Measurements from ENCODE around the gene DFFA.
A peak's percentile ranks its signal among the peaks of the same experiment; 100 is the strongest.

The DFFA gene

GRCh38 chr1:10497109-10497508 is 24.8 kb upstream of the DFFA start:
- H2AFZ ChIP-seq (ENCODE audit: low read length) = no peak overlapping the region
- H3K36me3 ChIP-seq (ENCODE audit: insufficient read depth, low read length) = peaks cover 6% of the 10 kb centered on the region; the same call in 1 of the 2 replicates
- H3K9me3 ChIP-seq (ENCODE audit: insufficient read depth, low read depth, low read length) = no peaks in the 10 kb centered on the region

GRCh38 chr1:10495952-10496351 is 23.6 kb upstream of the DFFA start:
- H3K4me3 ChIP-seq (ENCODE audit: low read length, poor library complexity, severe bottlenecking) = peak overlapping the region; percentile 80
- H3K9me2 ChIP-seq (replicated peaks; ENCODE audit: low read depth, low read length) = no peaks in the 10 kb centered on the region
- H3K4me1 ChIP-seq (ENCODE audit: insufficient read depth, low read length, poor library complexity, severe bottlenecking) = peaks cover 16% of the 10 kb centered on the region
- H3K79me2 ChIP-seq (ENCODE audit: insufficient read depth, low read length) = peaks cover 86% of the 10 kb centered on the region
- H3K36me3 ChIP-seq (ENCODE audit: insufficient read depth, low read length) = peaks cover 6% of the 10 kb centered on the region; the same call in 1 of the 2 replicates
- TF ChIP-seq EZH2phosphoT487 (IDR thresholded peaks at IDR 0.05; ENCODE audit: borderline replicate concordance) (no peak), CTCF (conservative IDR thresholded peaks at IDR 0.05; ENCODE audit: low read length) (no peak)
- peak overlapping the region; percentile 100 for H3K4me2 ChIP-seq (ENCODE audit: low read depth, low read length, poor library complexity, severe bottlenecking)
- H3F3A ChIP-seq (ENCODE audit: low read depth) = no peaks in the 10 kb centered on the region
- H2AFZ ChIP-seq (ENCODE audit: low read length) = no peak overlapping the region
- no peaks in the 10 kb centered on the region for H3K9me3 ChIP-seq (ENCODE audit: insufficient read depth, low read depth, low read length)
- H4K20me1 ChIP-seq (ENCODE audit: insufficient read depth, low read length, poor library complexity, severe bottlenecking) = no peaks in the 10 kb centered on the region
- no peaks in the 10 kb centered on the region for H3K27me3 ChIP-seq (ENCODE audit: insufficient read depth, low read length, poor library complexity, severe bottlenecking)
- H3K9ac ChIP-seq (ENCODE audit: low read depth, low read length, poor library complexity, severe bottlenecking) = peak overlapping the region; percentile 80

More at GRCh38 chr1:10497109-10497508, 24.8 kb upstream of the DFFA start:
- Histone ChIP-seq H3K4me2 (ENCODE audit: low read depth, low read length, poor library complexity, severe bottlenecking) (peak overlapping the region; percentile 34), H3K79me2 (ENCODE audit: insufficient read depth, low read length) (peaks cover 89% of the 10 kb centered on the region), H4K20me1 (ENCODE audit: insufficient read depth, low read length, poor library complexity, severe bottlenecking) (no peaks in the 10 kb centered on the region), H3K9me2 (replicated peaks; ENCODE audit: low read depth, low read length) (no peaks in the 10 kb centered on the region), H3K27me3 (ENCODE audit: insufficient read depth, low read length, poor library complexity, severe bottlenecking) (no peaks in the 10 kb centered on the region), H3F3A (ENCODE audit: low read depth) (no peaks in the 10 kb centered on the region), H3K4me3 (ENCODE audit: low read length, poor library complexity, severe bottlenecking) (no peak overlapping the region), H3K4me1 (ENCODE audit: insufficient read depth, low read length, poor library complexity, severe bottlenecking) (peaks cover 22% of the 10 kb centered on the region), H3K9ac (ENCODE audit: low read depth, low read length, poor library complexity, severe bottlenecking) (peak overlapping the region; percentile 38)
- TF ChIP-seq EZH2phosphoT487 (IDR thresholded peaks at IDR 0.05; ENCODE audit: borderline replicate concordance) (no peak), CTCF (conservative IDR thresholded peaks at IDR 0.05; ENCODE audit: low read length) (no peak)

- H3K9me2 ChIP-seq (replicated peaks; ENCODE audit: low read depth, low read length) = no peaks in the 10 kb centered on the region
- H3K27me3 ChIP-seq (ENCODE audit: insufficient read depth, low read length, poor library complexity, severe bottlenecking) = no peaks in the 10 kb centered on the region
- no peaks in the 10 kb centered on the region for H3K9me3 ChIP-seq (ENCODE audit: insufficient read depth, low read depth, low read length)
- H3K4me2 ChIP-seq (ENCODE audit: low read depth, low read length, poor library complexity, severe bottlenecking) = peak overlapping the region; percentile 100
- H3K79me2 ChIP-seq (ENCODE audit: insufficient read depth, low read length) = peaks cover 86% of the 10 kb centered on the region
- H3K9ac ChIP-seq (ENCODE audit: low read depth, low read length, poor library complexity, severe bottlenecking) = peak overlapping the region; percentile 80
- H4K20me1 ChIP-seq (ENCODE audit: insufficient read depth, low read length, poor library complexity, severe bottlenecking) = no peaks in the 10 kb centered on the region
- H3K4me1 ChIP-seq (ENCODE audit: insufficient read depth, low read length, poor library complexity, severe bottlenecking) = peaks cover 16% of the 10 kb centered on the region
- H2AFZ ChIP-seq (ENCODE audit: low read length) = peak overlapping the region; percentile 93
- TF ChIP-seq EZH2phosphoT487 (IDR thresholded peaks at IDR 0.05; ENCODE audit: borderline replicate concordance) (no peak), CTCF (conservative IDR thresholded peaks at IDR 0.05; ENCODE audit: low read length) (no peak)
- H3K36me3 ChIP-seq (ENCODE audit: insufficient read depth, low read length) = peaks cover 6% of the 10 kb centered on the region; the same call in 1 of the 2 replicates
- H3F3A ChIP-seq (ENCODE audit: low read depth) = no peaks in the 10 kb centered on the region
- H3K4me3 ChIP-seq (ENCODE audit: low read length, poor library complexity, severe bottlenecking) = peak overlapping the region; percentile 80
Measured at GRCh38 chr1:10495475-10495817, 23.1 kb upstream of the DFFA start.
